ENCODE data around the gene TMEM178B.

DNA sequence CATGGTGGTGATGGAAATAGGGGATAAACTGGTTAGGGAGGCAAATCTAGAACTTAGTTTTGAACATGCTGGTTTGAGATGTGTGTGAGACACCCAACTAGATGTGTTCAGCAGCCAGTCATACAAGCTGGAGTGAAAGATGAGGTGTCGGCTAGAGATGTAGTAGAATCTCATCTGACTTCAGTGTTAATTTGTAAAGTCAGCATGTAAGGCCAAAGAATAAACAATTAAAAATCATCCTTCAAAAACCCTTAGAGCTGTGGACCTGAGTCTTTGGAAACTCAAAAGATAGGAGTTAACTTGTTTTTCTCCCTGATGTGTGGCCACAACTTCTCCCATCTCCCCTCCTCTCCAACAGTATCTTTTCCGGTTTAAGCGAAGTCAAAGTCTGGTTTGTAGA, 454.5 kb downstream of the TMEM178B start:
- no peak for TF ChIP-seq POLR2A (IDR thresholded peaks at IDR 0.05)
- TF ChIP-seq, protein P1, sequence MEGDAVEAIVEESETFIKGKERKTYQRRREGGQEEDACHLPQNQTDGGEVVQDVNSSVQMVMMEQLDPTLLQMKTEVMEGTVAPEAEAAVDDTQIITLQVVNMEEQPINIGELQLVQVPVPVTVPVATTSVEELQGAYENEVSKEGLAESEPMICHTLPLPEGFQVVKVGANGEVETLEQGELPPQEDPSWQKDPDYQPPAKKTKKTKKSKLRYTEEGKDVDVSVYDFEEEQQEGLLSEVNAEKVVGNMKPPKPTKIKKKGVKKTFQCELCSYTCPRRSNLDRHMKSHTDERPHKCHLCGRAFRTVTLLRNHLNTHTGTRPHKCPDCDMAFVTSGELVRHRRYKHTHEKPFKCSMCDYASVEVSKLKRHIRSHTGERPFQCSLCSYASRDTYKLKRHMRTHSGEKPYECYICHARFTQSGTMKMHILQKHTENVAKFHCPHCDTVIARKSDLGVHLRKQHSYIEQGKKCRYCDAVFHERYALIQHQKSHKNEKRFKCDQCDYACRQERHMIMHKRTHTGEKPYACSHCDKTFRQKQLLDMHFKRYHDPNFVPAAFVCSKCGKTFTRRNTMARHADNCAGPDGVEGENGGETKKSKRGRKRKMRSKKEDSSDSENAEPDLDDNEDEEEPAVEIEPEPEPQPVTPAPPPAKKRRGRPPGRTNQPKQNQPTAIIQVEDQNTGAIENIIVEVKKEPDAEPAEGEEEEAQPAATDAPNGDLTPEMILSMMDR (IDR thresholded peaks at IDR 0.05), result no peak

Data from right lobe of liver (tissue), 4 donors.